NCI-H82 treated with DMSO at 0.1 percent for 48 hours (cell line): ENCODE measurements around the gene DUSP1.

Experiments
- DNase-seq: peaks from one replicate; lab custom pipeline; 2025; ENCODE audit not compliant: unreplicated experiment; lab: John Stamatoyannopoulos, UW

The DUSP1 gene

DNA sequence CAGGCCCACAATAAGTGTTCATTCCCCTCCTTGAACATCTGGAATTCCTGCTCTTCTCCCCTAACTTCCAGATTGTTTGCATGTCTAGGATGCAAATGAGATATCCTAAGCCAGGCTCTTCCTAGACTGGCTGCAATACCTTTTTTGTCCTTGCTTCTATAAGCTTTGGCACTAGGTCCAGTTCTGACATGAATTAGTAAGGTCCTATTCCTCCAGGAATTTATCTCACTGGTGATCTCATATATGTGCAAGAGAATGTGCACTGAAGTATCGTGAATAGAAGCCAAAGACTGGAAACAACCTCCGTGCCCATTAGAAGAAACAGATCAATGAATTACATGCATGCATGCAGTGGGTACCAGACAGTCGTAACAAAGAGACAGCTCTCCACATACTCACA lies 25.2 kb downstream of the DUSP1 start:
- DNase-seq, result no peak

GRCh38 chr5:172745406-172745805 lies 25.6 kb downstream of the DUSP1 start:
- no peak for DNase-seq

- no peak for DNase-seq
Observed at GRCh38 chr5:172744123-172745104, 26.6 kb downstream of the DUSP1 start.

- DNase-seq, result no peak
Observed at GRCh38 chr5:172743112-172743959, 27.7 kb downstream of the DUSP1 start.

GRCh38 chr5:172741206-172741582 lies 29.8 kb downstream of the DUSP1 start:
- DNase-seq, result no peak

DNA sequence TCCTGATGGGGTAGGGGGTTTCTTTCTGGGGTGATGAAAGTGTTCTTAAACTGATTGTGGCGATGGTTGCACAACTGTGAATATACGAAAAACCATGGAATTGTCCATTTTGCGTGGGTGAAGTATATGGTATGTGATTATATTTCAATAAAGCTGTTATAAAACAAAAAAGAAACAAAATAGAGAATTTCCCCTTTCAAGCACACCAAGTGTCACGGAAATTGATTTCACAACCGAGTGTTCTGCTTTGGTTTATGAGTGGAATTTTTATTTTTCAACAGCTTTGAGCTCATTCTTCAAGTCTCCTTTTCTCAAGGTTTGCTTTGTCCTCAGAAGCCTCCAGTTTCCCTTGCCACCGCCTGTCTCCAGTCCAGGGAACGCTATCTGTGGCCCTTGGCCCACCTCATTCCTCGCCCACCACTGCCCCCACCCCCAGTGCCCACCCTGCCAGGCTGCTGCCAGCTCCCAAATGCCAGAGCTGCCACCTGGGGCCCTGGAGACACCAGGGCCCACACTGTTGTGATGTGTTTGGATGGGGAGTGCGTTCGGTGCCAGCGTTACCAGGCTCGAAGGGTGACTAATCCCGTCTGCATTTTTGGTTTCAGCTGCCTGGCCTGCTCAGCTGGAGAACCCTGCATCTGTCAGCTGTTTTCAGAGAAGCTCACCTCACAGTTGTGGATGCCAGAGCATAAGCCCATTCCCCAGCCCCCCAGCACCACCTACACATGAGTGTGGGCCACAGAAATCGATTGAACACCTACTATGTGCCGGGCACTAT lies 30.4 kb downstream of the DUSP1 start:
- DNase-seq, result no peak

GRCh38 chr5:172739375-172739774 lies 31.6 kb downstream of the DUSP1 start:
- DNase-seq, result no peak

- no peak for DNase-seq
Observed at GRCh38 chr5:172736508-172737135, 34.4 kb downstream of the DUSP1 start.

DNA sequence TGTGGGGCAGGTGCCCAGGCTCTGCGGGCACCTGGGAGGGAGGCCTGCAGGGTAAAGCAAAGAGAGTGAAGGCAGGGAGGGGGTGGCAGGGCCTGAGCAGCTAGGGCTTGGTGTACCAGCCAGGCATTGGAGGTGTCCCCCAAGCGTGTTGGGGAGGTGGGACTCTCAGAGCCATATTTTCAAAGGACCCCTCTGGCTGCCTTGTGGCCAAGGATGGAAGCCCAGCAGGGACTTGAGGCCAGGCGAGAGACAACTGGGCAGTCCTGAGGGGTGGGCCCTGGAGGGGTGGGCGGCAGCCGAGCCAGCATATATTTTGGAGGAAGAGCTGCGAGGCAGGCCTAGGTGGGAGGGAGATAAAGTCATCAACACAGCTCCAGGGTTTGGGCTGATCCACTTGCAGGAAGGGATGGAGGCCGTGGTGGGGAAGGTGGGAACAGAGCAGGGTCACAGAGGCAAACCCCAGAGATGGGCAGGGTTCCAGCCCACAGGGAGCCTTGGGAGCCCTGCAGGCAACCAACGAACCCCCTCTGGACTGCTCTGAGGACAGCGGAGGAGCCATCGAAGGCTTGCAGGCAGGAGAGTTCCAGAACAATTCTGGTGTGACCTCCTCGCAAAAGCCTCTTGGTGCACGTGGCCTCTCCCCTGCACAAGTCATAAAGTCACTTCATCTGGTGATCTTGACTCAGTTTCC lies 35.7 kb downstream of the DUSP1 start:
- no peak for DNase-seq

DNA sequence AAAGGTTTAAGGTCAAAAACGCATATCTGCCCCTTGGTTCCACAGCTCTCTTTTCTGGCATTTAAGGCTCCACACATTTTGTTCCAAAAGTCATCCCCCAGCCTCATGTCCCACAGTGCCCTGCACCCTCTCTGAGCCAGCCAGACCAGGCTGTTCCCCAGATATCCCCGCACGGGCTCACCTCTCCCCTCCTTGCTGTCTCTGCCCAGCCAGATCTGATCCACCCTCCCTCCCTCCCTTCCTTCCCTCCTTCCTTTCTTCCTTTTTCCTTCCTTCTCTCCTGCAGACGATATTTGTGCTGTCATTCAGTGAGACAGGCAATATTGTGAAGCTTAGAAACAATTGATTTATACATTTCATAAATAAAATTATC lies 37.0 kb downstream of the DUSP1 start:
- DNase-seq, result no peak

GRCh38 chr5:172733131-172733973 lies 37.6 kb downstream of the DUSP1 start:
- DNase-seq, result no peak

GRCh38 chr5:172732201-172732865 lies 38.7 kb downstream of the DUSP1 start:
- no peak for DNase-seq

DNA sequence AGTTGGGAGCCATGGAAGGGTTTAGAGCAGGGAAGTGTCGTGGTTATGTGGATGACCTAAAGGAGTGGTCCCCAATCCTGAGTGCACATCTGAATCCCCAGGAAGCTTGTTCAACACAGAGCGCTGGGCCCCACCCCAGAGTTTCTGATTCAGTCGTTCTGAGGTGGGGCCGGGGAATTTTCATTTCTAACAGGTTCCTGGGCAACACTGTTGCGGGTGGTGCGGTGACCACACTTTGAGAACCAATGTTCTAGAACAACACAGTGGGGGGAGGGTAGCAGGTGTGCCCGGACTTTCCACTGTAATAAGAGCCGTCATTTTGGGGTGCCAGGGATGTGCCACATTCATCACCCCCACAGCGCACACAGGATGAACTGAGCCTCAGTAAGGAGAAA lies 39.3 kb downstream of the DUSP1 start:
- DNase-seq, result no peak

DNA sequence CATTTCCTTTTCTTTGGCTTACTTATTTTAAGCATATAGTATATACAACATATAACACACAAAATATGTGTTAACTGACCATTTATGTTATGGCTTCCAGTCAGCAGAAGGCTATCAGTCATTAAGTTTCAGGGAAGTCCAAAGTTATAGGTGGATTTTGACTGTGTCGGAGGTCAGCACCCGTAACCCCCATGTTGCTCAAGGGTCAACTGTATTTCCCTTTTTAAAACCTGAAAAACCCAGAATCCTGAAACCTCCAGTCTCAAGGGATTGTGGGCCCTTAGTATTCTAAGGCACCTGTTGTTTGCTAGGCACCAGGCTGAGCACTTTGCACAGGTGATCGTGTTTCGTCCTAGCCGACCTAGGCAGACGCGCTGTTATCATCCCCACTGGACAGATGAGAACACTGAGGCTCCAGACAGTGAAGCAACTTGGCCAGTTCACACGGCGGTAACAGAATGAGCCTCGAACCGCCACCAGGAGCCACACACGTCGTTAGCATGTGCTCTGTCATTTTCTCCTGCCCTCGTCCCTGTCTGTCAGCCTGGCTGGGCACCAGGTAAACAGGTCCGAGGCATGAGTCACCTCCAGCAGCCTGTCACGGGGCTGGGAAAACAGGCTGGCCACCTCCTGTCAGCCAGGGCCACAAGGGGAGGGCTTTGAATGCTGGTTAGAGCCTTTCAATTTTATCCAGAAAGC lies 39.9 kb downstream of the DUSP1 start:
- DNase-seq, result no peak

DNA sequence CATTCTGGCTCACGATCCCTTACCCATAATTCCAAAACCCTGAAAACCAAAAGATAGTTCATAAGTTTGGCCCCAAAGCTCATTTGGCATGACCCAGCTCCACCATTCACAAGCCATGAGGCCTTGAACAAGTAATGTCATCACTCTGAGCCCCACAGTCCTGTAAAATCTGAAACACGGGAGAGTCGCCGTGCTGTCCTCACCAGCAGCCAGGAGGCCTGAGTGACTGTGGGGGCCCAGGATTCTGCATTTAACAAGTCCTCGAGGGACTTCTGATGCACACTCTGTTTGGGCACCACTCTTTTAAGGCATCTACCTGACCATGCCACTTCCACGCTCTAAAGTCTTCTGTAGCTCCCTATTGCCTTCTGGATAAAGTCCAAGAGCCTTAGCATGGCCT lies 40.8 kb downstream of the DUSP1 start:
- no peak for DNase-seq

GRCh38 chr5:172729588-172729987 lies 41.4 kb downstream of the DUSP1 start:
- no peak for DNase-seq

DNA sequence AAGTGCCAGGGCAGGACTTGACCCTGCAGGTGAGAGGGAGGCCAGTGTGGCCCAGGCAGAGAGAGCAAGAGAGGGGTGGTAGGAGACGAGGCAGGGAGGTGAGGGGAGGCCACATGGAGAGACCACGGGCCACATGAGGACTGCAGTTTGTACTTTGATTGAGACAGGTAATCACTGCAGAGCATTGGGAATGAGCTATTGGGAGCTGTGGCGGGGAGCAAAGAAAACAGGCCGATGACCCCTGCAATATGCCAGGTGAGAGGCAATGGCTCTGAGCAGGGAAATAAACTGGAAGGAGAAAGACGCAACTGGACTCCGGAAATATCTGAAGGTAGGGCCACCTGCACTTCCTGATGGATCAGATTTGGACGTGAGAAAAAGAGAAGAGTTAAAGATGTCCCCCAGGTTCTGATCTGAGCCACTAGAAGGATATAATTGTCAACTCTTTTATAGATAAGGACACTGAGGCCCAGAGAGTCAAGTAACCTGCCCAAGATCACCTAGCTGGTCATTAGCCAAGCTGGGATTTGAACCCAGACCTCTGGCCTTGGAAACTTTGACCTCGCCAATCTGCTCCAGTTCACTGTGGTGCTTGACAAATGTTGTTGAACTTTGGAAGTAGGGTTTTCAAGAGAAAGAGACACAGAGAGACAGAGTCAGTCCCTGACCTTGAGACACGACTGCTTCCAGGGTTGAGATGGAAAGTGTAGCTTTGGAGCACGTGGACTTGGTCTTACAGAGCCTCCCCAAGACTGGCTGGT lies 42.3 kb downstream of the DUSP1 start:
- no peak for DNase-seq
